SK-N-MC (cell line): ENCODE results near the gene MBOAT7.
A peak's percentile ranks its signal among the peaks of the same experiment; 100 is the strongest.

Experiments used
- DNase-seq: peaks from one replicate; pipeline ENCODE4 v3.0.0-alpha.2; 2011; ENCODE audit warnings: low read depth, low spot score
- H3K27ac ChIP-seq: fragments of 200-600 bp; sonication (generic); 2 replicates; pipeline ENCODE4 v1.5.1; 2016; ENCODE audit warnings: mixed run types
- H3K36me3 ChIP-seq: fragments of 200-600 bp; sonication (generic); 2 replicates; pipeline ENCODE4 v1.6.1; 2017; ENCODE audit warnings: antibody characterized with exemption, low read length, mixed read lengths; ENCODE audit not compliant: insufficient read depth
- H3K4me3 ChIP-seq: fragments of 200-600 bp; sonication (generic); 2 replicates; pipeline ENCODE4 v1.5.1; 2016
- H3K9ac ChIP-seq: fragments of 200-600 bp; sonication (generic); 2 replicates; pipeline ENCODE4 v1.8.0; 2017; ENCODE audit warnings: mixed run types, mixed read lengths; ENCODE audit not compliant: insufficient read length
- H3K9me3 ChIP-seq: fragments of 200-600 bp; sonication (generic); 2 replicates; pipeline ENCODE4 v1.6.1; 2017; ENCODE audit warnings: low read depth, mild to moderate bottlenecking, antibody characterized with exemption, low read length, moderate library complexity, mixed read lengths
- EZH2 ChIP-seq: fragments of 200-600 bp; sonication (generic); IDR thresholded peaks from one replicate; pipeline ENCODE4 v1.6.1; 2017; ENCODE audit warnings: antibody characterized with exemption
- FOXP2 ChIP-seq: optimal IDR thresholded peaks from 2 replicates; pipeline ENCODE3; 2011; ENCODE audit warnings: mild to moderate bottlenecking, moderate library complexity; ENCODE audit not compliant: insufficient read depth; ENCODE audit errors: extremely low read length, control extremely low read depth
- POLR2AphosphoS5 ChIP-seq: IDR thresholded peaks from 2 replicates; pipeline ENCODE4 v1.6.1; 2012; ENCODE audit warnings: mild to moderate bottlenecking, low read depth, low read length, borderline replicate concordance

MBOAT7 gene

GRCh38 chr19:54160182-54160811 lies 29.1 kb downstream of the MBOAT7 start:
- H3K9me3 ChIP-seq = no peaks in the 10 kb centered on the region
- TF ChIP-seq EZH2 (no peak), FOXP2 (no peak), POLR2AphosphoS5 (no peak)
- no peak for DNase-seq
- H3K4me3 ChIP-seq = peak overlapping the region; percentile 97
- H3K36me3 ChIP-seq = peaks cover 21% of the 10 kb centered on the region
- H3K9ac ChIP-seq = peak overlapping the region; percentile 91
- no peak overlapping the region for H3K27ac ChIP-seq

GRCh38 chr19:54159352-54160181 lies 29.8 kb downstream of the MBOAT7 start, which contains the start of gene LENG1:
TSS of gene LENG1 (minus strand) at chr19:54159721. CDS start at chr19:54159695, 26 bp downstream.
- Histone ChIP-seq H3K36me3 (peaks cover 28% of the 10 kb centered on the region), H3K27ac (peak within 1 kb of the TSS; percentile 93), H3K9me3 (no peaks in the 10 kb centered on the region)

GRCh38 chr19:54158812-54159351 lies 30.5 kb downstream of the MBOAT7 start:
- DNase-seq = no peak
- Histone ChIP-seq H3K36me3 (peaks cover 35% of the 10 kb centered on the region), H3K9me3 (no peaks in the 10 kb centered on the region), H3K4me3 (peak overlapping the region; percentile 92), H3K27ac (peak overlapping the region; percentile 93; the same call in 1 of the 2 replicates), H3K9ac (peak overlapping the region; percentile 82)
- no peak for TF ChIP-seq FOXP2
- no peak for TF ChIP-seq POLR2AphosphoS5
- no peak for TF ChIP-seq EZH2

More at GRCh38 chr19:54159352-54160181, 29.8 kb downstream of the MBOAT7 start, which contains the start of gene LENG1:
- DNase-seq = peak; percentile 99
- TF ChIP-seq FOXP2 (no peak), POLR2AphosphoS5 (peak; percentile 74), EZH2 (no peak)
- Histone ChIP-seq H3K9ac (peak within 1 kb of the TSS; percentile 91), H3K4me3 (peak within 1 kb of the TSS; percentile 97)

GRCh38 chr19:54156953-54157352 lies 32.4 kb downstream of the MBOAT7 start:
- Histone ChIP-seq H3K36me3 (peaks cover 55% of the 10 kb centered on the region), H3K4me3 (no peak overlapping the region), H3K9me3 (no peaks in the 10 kb centered on the region), H3K27ac (no peak overlapping the region), H3K9ac (no peak overlapping the region)
- no peak for DNase-seq
- TF ChIP-seq FOXP2 = no peak
- TF ChIP-seq EZH2 = no peak
- no peak for TF ChIP-seq POLR2AphosphoS5

GRCh38 chr19:54156490-54156889 lies 32.9 kb downstream of the MBOAT7 start:
- Histone ChIP-seq H3K4me3 (no peak overlapping the region), H3K9me3 (no peaks in the 10 kb centered on the region), H3K27ac (no peak overlapping the region), H3K36me3 (peaks cover 59% of the 10 kb centered on the region), H3K9ac (no peak overlapping the region)
- TF ChIP-seq EZH2 (no peak), POLR2AphosphoS5 (peak; percentile 10; the same call in 1 of the 2 replicates)
- DNase-seq = no peak

GRCh38 chr19:54155694-54156093 lies 33.7 kb downstream of the MBOAT7 start:
- Histone ChIP-seq H3K9ac (no peak overlapping the region), H3K36me3 (peaks cover 64% of the 10 kb centered on the region), H3K27ac (no peak overlapping the region), H3K4me3 (no peak overlapping the region), H3K9me3 (no peaks in the 10 kb centered on the region)
- no peak for DNase-seq
- TF ChIP-seq FOXP2 (no peak), POLR2AphosphoS5 (no peak), EZH2 (no peak)

GRCh38 chr19:54154603-54155345 lies 34.6 kb downstream of the MBOAT7 start:
- Histone ChIP-seq H3K9ac (no peak overlapping the region), H3K9me3 (no peaks in the 10 kb centered on the region), H3K27ac (no peak overlapping the region), H3K4me3 (no peak overlapping the region), H3K36me3 (peaks cover 71% of the 10 kb centered on the region)
- DNase-seq = no peak
- no peak for TF ChIP-seq POLR2AphosphoS5
